ENCODE results near the gene DPPA2.

Gene DPPA2

DNA sequence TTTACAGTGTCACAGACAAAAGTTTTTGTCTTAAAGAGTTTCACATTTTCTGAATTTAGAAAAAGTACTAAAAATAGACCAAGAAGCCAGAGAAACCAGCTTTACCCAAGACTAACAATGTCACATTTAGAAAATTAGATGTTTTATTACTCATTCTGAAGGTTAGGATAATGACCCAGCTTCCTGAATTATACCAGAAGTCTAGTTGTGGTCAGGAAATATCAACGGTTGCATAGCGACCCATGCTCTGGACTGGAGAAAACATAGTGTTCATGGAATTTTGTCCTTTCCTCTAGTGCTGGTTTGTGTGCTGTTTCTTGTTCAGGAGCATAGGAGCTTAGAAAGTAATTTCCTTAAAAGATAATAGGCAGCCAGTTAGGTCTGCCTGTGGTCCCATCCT is 59.0 kb downstream of the DPPA2 start:
- H3K4me3 ChIP-seq (replicated peaks in 1 of 2; ENCODE audit: low read depth in 2 of 2, low read length in 2 of 2): no peak overlapping the region
- TF ChIP-seq, protein P1, sequence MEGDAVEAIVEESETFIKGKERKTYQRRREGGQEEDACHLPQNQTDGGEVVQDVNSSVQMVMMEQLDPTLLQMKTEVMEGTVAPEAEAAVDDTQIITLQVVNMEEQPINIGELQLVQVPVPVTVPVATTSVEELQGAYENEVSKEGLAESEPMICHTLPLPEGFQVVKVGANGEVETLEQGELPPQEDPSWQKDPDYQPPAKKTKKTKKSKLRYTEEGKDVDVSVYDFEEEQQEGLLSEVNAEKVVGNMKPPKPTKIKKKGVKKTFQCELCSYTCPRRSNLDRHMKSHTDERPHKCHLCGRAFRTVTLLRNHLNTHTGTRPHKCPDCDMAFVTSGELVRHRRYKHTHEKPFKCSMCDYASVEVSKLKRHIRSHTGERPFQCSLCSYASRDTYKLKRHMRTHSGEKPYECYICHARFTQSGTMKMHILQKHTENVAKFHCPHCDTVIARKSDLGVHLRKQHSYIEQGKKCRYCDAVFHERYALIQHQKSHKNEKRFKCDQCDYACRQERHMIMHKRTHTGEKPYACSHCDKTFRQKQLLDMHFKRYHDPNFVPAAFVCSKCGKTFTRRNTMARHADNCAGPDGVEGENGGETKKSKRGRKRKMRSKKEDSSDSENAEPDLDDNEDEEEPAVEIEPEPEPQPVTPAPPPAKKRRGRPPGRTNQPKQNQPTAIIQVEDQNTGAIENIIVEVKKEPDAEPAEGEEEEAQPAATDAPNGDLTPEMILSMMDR (IDR thresholded peaks at IDR 0.05; ENCODE audit: low read depth, low read length): no peak
- peak; percentile 50 to 92 for DNase-seq (ENCODE audit: low read depth in 2 of 2)

DNA sequence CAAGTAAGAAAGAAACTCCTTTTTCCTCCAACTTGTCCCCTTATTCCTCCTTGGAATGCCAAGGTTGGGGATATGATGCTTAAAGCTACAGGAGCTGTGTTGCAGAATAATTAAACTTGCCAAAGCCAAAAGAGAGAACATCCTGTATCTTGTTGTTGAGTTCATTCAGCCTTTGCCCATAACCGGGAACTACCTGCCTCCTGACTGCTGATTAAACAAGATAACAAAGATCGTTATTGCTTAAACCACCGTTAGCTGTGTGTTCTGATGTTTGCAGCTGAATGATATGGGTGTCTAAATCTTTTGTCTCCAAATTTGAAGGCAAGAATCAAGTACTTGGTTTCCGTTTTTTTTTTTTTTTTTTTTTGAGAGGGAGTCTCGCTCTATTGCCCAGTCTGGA is 61.5 kb downstream of the DPPA2 start:
- no peak overlapping the region for H3K4me3 ChIP-seq (replicated peaks in 1 of 2; ENCODE audit: low read depth in 2 of 2, low read length in 2 of 2)
- DNase-seq (ENCODE audit: low read depth in 2 of 2): no peak
- TF ChIP-seq, protein P1 (IDR thresholded peaks at IDR 0.05; ENCODE audit: low read depth, low read length): no peak

DNA sequence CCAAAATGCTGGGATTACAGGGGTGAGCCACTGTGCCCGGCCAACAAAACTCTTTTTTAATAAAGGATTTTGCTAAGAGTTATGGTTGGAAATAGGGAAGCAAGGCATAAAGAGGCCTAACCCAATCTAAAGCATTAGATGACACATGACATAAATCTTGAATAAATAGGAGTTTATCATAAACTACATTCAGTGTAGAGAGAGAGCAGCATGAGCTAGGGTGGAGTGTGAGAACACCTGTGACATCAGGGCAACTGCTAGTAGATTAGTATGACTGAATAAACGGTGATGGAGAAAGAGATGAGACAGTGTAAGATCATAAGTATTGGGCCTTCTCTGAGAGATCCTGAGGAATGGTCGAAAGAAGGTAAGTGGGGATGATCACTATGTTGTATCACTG is 63.7 kb downstream of the DPPA2 start:
- no peak overlapping the region for H3K4me3 ChIP-seq (replicated peaks in 1 of 2; ENCODE audit: low read depth in 2 of 2, low read length in 2 of 2)
- TF ChIP-seq, protein P1 (IDR thresholded peaks at IDR 0.05; ENCODE audit: low read depth, low read length): no peak
- DNase-seq (ENCODE audit: low read depth in 2 of 2): no peak

Measured in cardiac fibroblast (primary cell).